Mesenchymal stem cell (in vitro differentiated cells and primary cell): ENCODE results near the gene IPCEF1.

ENCODE experiments used
- DNase-seq: peaks from one replicate; pipeline ENCODE4 v3.0.0-alpha.2; 2013
- H2AFZ ChIP-seq: one replicate; pipeline ENCODE4 v1.6.1; 2013; ENCODE audit warnings: low read depth, mild to moderate bottlenecking, control low read depth, inconsistent platforms, low read length, moderate library complexity
- H2AK5ac ChIP-seq: 2 replicates; pipeline ENCODE4 v1.6.1; 2013; ENCODE audit warnings: low read length, moderate library complexity, mild to moderate bottlenecking, inconsistent platforms; ENCODE audit not compliant: severe bottlenecking
- H2BK120ac ChIP-seq: one replicate; pipeline ENCODE4 v1.6.1; 2013; ENCODE audit warnings: low read depth, mild to moderate bottlenecking, inconsistent platforms, low read length, moderate library complexity
- H2BK12ac ChIP-seq, 2 experiments: one replicate each; pipeline ENCODE4 v1.6.1; 2013; ENCODE audit warnings: inconsistent platforms in 2 of 2, low read length in 2 of 2, mild to moderate bottlenecking in 2 of 2, moderate library complexity in 2 of 2, control low read depth in 1 of 2
- H2BK15ac ChIP-seq: one replicate; pipeline ENCODE4 v1.6.1; 2013; ENCODE audit warnings: mild to moderate bottlenecking, low read depth, inconsistent platforms; ENCODE audit not compliant: poor library complexity, severe bottlenecking
- H2BK5ac ChIP-seq: 2 replicates; pipeline ENCODE4 v1.6.1; 2013; ENCODE audit warnings: low read depth, mild to moderate bottlenecking, low read length, control low read depth, inconsistent platforms; ENCODE audit not compliant: poor library complexity, severe bottlenecking
- H3K14ac ChIP-seq, 2 experiments: one replicate each; pipeline ENCODE4 v1.6.1; 2013; ENCODE audit warnings: inconsistent platforms in 2 of 2, low read length in 2 of 2, control low read depth in 1 of 2, mild to moderate bottlenecking in 1 of 2, moderate library complexity in 1 of 2
- H3K18ac ChIP-seq, 2 experiments: one replicate each; pipeline ENCODE4 v1.6.1; 2013; ENCODE audit warnings: inconsistent platforms in 2 of 2, low read length in 2 of 2, control low read depth in 1 of 2, low read depth in 1 of 2, mild to moderate bottlenecking in 1 of 2
- H3K23ac ChIP-seq, 2 experiments: one replicate each; pipeline ENCODE4 v1.6.1; 2013; ENCODE audit warnings: inconsistent platforms in 2 of 2, low read length in 2 of 2, mild to moderate bottlenecking in 2 of 2, moderate library complexity in 2 of 2, control low read depth in 1 of 2
- H3K27ac ChIP-seq: 2 replicates; pipeline ENCODE4 v1.5.1; 2013; ENCODE audit warnings: mild to moderate bottlenecking, moderate library complexity, low read length, control low read depth, inconsistent platforms; ENCODE audit not compliant: poor library complexity, severe bottlenecking
- H3K27me3 ChIP-seq, 2 experiments: 2 replicates each; pipeline versions ENCODE4 v1.6.1 to v1.7.0; 2013; ENCODE audit warnings: low read length in 2 of 2, mild to moderate bottlenecking in 2 of 2, moderate library complexity in 2 of 2, control low read depth in 1 of 2, inconsistent platforms in 1 of 2; ENCODE audit not compliant: control insufficient read depth in 1 of 2, insufficient read depth in 1 of 2
- H3K36me3 ChIP-seq, 2 experiments: 2 replicates each; pipeline versions ENCODE4 v1.6.1 to v1.7.0; 2013; ENCODE audit warnings: low read length in 2 of 2, control low read depth in 1 of 2, inconsistent platforms in 1 of 2, low read depth in 1 of 2, mild to moderate bottlenecking in 1 of 2; ENCODE audit not compliant: insufficient read depth in 2 of 2, control insufficient read depth in 1 of 2
- H3K4ac ChIP-seq, 2 experiments: one replicate each; pipeline ENCODE4 v1.6.1; 2013; ENCODE audit warnings: inconsistent platforms in 2 of 2, low read length in 2 of 2, mild to moderate bottlenecking in 2 of 2, moderate library complexity in 2 of 2, control low read depth in 1 of 2, low read depth in 1 of 2
- H3K4me1 ChIP-seq: 2 replicates; pipeline ENCODE4 v1.6.1; 2013; ENCODE audit warnings: low read depth, low read length, control low read depth; ENCODE audit not compliant: control insufficient read depth, insufficient read depth
- H3K4me2 ChIP-seq: 2 replicates; pipeline ENCODE4 v1.6.1; 2013; ENCODE audit warnings: low read length, mild to moderate bottlenecking, inconsistent platforms; ENCODE audit not compliant: poor library complexity, severe bottlenecking
- H3K4me3 ChIP-seq, 2 experiments: 2 replicates each; pipeline versions ENCODE4 v1.5.1 to v1.7.0; 2013; ENCODE audit warnings: low read length in 2 of 2, mild to moderate bottlenecking in 2 of 2, control low read depth in 1 of 2, low read depth in 1 of 2; ENCODE audit not compliant: insufficient read depth in 1 of 2
- H3K79me1 ChIP-seq: replicated peaks from 2 replicates; pipeline ENCODE4 v1.6.1; 2013; ENCODE audit warnings: mild to moderate bottlenecking, control low read depth, low read length, inconsistent platforms; ENCODE audit not compliant: poor library complexity, severe bottlenecking
- H3K9ac ChIP-seq: 2 replicates; pipeline ENCODE4 v1.7.0; 2013; ENCODE audit warnings: mild to moderate bottlenecking, low read length, moderate library complexity
- H3K9me3 ChIP-seq: 2 replicates; pipeline ENCODE4 v1.7.0; 2013; ENCODE audit warnings: mild to moderate bottlenecking, low read length; ENCODE audit not compliant: control insufficient read depth
- H4K8ac ChIP-seq: one replicate; pipeline ENCODE4 v1.6.1; 2013; ENCODE audit warnings: inconsistent platforms, mild to moderate bottlenecking, low read length, moderate library complexity
- H4K91ac ChIP-seq: one replicate; pipeline ENCODE4 v1.6.1; 2013; ENCODE audit warnings: mild to moderate bottlenecking, low read length, inconsistent platforms
- WGBS: methylation state at CpG from one replicate; pipeline ENCODE4 v1.1.7; 2013; ENCODE audit warnings: mixed read lengths; 5-methylcytosine and 5-hydroxymethylcytosine counted together

Gene IPCEF1

GRCh38 chr6:154320181-154320580 lies 36.4 kb downstream of the IPCEF1 start:
- Histone ChIP-seq H2AK5ac (no peak overlapping the region), H2BK15ac (no peak overlapping the region), H3K23ac (no peak overlapping the region), H4K91ac (no peak overlapping the region), H2BK12ac (no peak overlapping the region), H3K36me3 (no peaks in the 10 kb centered on the region), H3K9ac (peak overlapping the region; percentile 77), H3K79me1 (no peaks in the 10 kb centered on the region), H3K14ac (no peak overlapping the region), H2BK5ac (no peak overlapping the region), H2AFZ (no peak overlapping the region), H3K18ac (no peak overlapping the region), H3K27ac (no peak overlapping the region), H3K27me3 (no peaks in the 10 kb centered on the region), H3K4me2 (no peak overlapping the region), H3K9me3 (no peaks in the 10 kb centered on the region), H3K4ac (no peak overlapping the region), H3K4me3 (peak overlapping the region in 1 of 2 experiments; percentile 60), H4K8ac (no peak overlapping the region), H3K4me1 (peaks cover 2% of the 10 kb centered on the region), H2BK120ac (no peak overlapping the region)
- DNase-seq = no peak
- WGBS = 100% methylated on average over 2 of the region's 3 CpGs

DNA sequence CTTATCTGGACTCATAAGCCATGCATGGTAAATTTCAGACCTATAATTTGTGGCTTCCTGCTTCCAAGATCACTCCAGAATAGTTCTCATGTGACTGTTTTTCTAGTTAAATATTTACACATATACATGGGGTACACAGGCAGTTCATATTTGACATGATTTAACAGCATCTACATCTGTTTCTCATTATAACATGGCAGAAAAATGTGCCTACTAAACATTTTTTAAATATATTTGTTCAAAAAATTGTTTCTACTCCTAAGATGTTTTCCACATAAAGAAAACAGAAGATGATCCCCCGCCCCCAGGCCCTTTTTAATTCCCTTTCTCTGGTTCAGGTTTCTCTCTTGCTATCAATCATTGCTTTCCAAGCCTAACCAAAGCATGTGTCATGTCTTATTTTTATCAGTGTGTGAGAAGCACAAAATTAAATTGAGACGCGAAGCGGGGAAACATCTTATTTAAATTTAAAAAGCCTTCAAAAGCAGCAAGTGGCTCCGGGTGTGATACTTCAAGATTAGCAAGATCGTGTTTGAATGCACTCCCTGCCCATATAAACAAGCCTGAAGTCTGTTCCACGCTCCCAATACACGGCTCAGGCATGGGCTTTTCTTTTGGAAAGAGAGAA lies 37.3 kb downstream of the IPCEF1 start:
- Histone ChIP-seq H3K14ac (no peak overlapping the region), H3K18ac (no peak overlapping the region), H2BK120ac (no peak overlapping the region), H2BK12ac (no peak overlapping the region), H3K4me2 (peak overlapping the region; percentile 33), H2AFZ (no peak overlapping the region), H3K27me3 (no peaks in the 10 kb centered on the region), H3K36me3 (no peaks in the 10 kb centered on the region), H3K9ac (peak overlapping the region; percentile 77), H2BK5ac (no peak overlapping the region), H3K27ac (peak overlapping the region; percentile 93), H2AK5ac (no peak overlapping the region), H3K4me1 (peaks cover 2% of the 10 kb centered on the region), H3K23ac (no peak overlapping the region), H3K4ac (no peak overlapping the region), H3K9me3 (no peaks in the 10 kb centered on the region), H3K79me1 (no peaks in the 10 kb centered on the region), H4K8ac (no peak overlapping the region), H2BK15ac (no peak overlapping the region), H4K91ac (no peak overlapping the region), H3K4me3 (peak overlapping the region in 1 of 2 experiments; percentile 60)
- peak; percentile 61 for DNase-seq
- 23% methylated on average over 8 of the region's 8 CpGs for WGBS

DNA sequence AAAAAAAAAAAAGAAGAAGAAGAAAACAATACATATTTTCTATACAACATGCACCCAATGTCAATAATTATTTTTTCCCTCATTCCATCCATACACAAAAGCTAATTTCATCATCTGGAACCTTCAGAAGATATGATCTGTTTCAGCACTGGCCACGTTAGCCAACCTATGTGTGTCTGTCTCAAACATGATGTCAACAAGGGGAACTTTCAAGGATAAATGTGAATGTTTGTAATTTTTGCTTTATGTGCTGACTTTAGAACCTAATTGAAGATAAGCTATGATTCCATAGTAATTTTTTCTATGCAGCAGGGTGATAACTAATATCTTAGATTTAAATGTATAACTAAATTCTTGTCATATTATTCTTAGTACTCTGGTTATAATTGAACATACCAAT lies 37.9 kb downstream of the IPCEF1 start:
- Histone ChIP-seq H3K4me3 (peak overlapping the region in 1 of 2 experiments; percentile 60), H2BK5ac (no peak overlapping the region), H2BK12ac (no peak overlapping the region), H3K79me1 (no peaks in the 10 kb centered on the region), H3K4ac (no peak overlapping the region), H3K9ac (no peak overlapping the region), H3K27me3 (no peaks in the 10 kb centered on the region), H4K8ac (no peak overlapping the region), H3K36me3 (no peaks in the 10 kb centered on the region), H2BK120ac (peak overlapping the region; percentile 79), H4K91ac (no peak overlapping the region), H2AK5ac (no peak overlapping the region), H3K4me1 (peaks cover 2% of the 10 kb centered on the region), H3K23ac (no peak overlapping the region), H3K14ac (no peak overlapping the region), H3K27ac (peak overlapping the region; percentile 60), H3K9me3 (no peaks in the 10 kb centered on the region), H2AFZ (no peak overlapping the region), H2BK15ac (no peak overlapping the region), H3K18ac (peak overlapping the region in 1 of 2 experiments; percentile 43), H3K4me2 (no peak overlapping the region)
- peak; percentile 45 for DNase-seq
- whole genome bisulfite sequencing = 67% methylated on average over 1 of the region's 1 CpG

DNA sequence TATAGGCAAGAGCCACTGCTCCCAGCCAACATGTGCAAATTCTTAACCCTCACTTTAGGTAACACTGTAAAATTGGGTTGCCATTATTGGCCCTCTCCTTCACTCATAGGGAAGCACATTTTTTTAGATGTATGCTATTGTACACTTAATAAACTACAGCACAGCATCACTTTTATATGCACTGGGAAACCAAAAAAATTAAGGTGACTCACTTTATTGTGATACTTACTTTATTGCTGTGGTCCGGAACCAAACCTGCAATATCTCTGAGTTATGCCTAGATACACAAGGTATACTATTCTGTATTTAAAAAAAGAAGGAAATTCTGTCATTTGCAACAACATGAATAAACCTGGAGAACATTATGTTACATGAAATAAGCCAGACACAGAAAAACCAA lies 40.5 kb downstream of the IPCEF1 start:
- Histone ChIP-seq H3K4me2 (no peak overlapping the region), H2BK5ac (no peak overlapping the region), H3K79me1 (no peaks in the 10 kb centered on the region), H3K4me1 (peaks cover 2% of the 10 kb centered on the region), H3K4me3 (no peak overlapping the region), H3K14ac (no peak overlapping the region), H2AFZ (no peak overlapping the region), H4K8ac (no peak overlapping the region), H3K9ac (no peak overlapping the region), H3K27me3 (no peaks in the 10 kb centered on the region), H3K27ac (no peak overlapping the region), H2BK15ac (no peak overlapping the region), H3K9me3 (no peaks in the 10 kb centered on the region), H4K91ac (no peak overlapping the region), H3K36me3 (no peaks in the 10 kb centered on the region), H2AK5ac (no peak overlapping the region), H2BK12ac (peak overlapping the region in 1 of 2 experiments; percentile 18), H3K23ac (no peak overlapping the region), H3K18ac (no peak overlapping the region), H3K4ac (no peak overlapping the region), H2BK120ac (no peak overlapping the region)
- no CpG with 5 or more reads among the region's 1 CpG for WGBS
- DNase-seq = no peak
